G401.6 (cell line): ENCODE data around the gene HNRNPA0.

ENCODE experiments used
- FAIRE-seq: peaks from 2 replicates; lab custom pipeline; 2012; peaks lifted over from hg19 to GRCh38; lab: Jason Lieb, UNC

Gene HNRNPA0

GRCh38 chr5:137724251-137724650, 29.9 kb downstream of the HNRNPA0 start:
- FAIRE-seq = no peak

GRCh38 chr5:137718611-137719010, 35.6 kb downstream of the HNRNPA0 start:
- no peak for FAIRE-seq

GRCh38 chr5:137716337-137716736, 37.8 kb downstream of the HNRNPA0 start:
- no peak for FAIRE-seq

GRCh38 chr5:137715456-137715855, 38.7 kb downstream of the HNRNPA0 start:
- no peak for FAIRE-seq

- no peak for FAIRE-seq
Measured at GRCh38 chr5:137714946-137715345, 39.2 kb downstream of the HNRNPA0 start.

- no peak for FAIRE-seq
Measured at GRCh38 chr5:137714494-137714893, 39.7 kb downstream of the HNRNPA0 start.

GRCh38 chr5:137712139-137712667, 42.0 kb downstream of the HNRNPA0 start:
- no peak for FAIRE-seq

GRCh38 chr5:137710086-137710485, 44.1 kb downstream of the HNRNPA0 start:
- FAIRE-seq = no peak

GRCh38 chr5:137708796-137709559, 45.2 kb downstream of the HNRNPA0 start:
- FAIRE-seq = no peak

- no peak for FAIRE-seq
Measured at GRCh38 chr5:137708062-137708461, 46.1 kb downstream of the HNRNPA0 start.

- no peak for FAIRE-seq
Measured at GRCh38 chr5:137706841-137707240, 47.3 kb downstream of the HNRNPA0 start.

GRCh38 chr5:137705106-137705505, 49.1 kb downstream of the HNRNPA0 start:
- no peak for FAIRE-seq

- FAIRE-seq = no peak
Measured at GRCh38 chr5:137703565-137703964, 50.6 kb downstream of the HNRNPA0 start.

- FAIRE-seq = no peak
Measured at GRCh38 chr5:137700282-137700680, 53.9 kb downstream of the HNRNPA0 start.

GRCh38 chr5:137699336-137700281, 54.6 kb downstream of the HNRNPA0 start:
- no peak for FAIRE-seq

- FAIRE-seq = no peak
Measured at GRCh38 chr5:137696481-137696880, 57.7 kb downstream of the HNRNPA0 start.

GRCh38 chr5:137695651-137696428, 58.3 kb downstream of the HNRNPA0 start:
- FAIRE-seq = no peak
